GM18951 (cell line): ENCODE data around the gene TANC1.
"Not testable (repeated sequence)": the region's sequence is repeated elsewhere in the genome, so short reads cannot be mapped to it uniquely, and the experiment has no call there.

Experiments used
- POLR2A ChIP-seq: IDR thresholded peaks from 4 replicates; pipeline ENCODE4 v1.6.1; 2011; ENCODE audit warnings: mild to moderate bottlenecking; ENCODE audit not compliant: insufficient read length, insufficient read depth; ENCODE audit errors: extremely low read depth
- in situ Hi-C: fragments of 300-500 bp; cut with MboI; formaldehyde crosslinking; loops from one replicate; pipeline ENCODE4 v1.12.0; 2022; ENCODE audit warnings: low sequenced_read_pairs, mixed read lengths, inconsistent platforms; ENCODE audit not compliant: unreplicated experiment

Gene TANC1

GRCh38 chr2:159138642-159139182 is 170.3 kb downstream of the TANC1 start:
- TF ChIP-seq POLR2A: no peak

GRCh38 chr2:159139216-159139933 is 170.9 kb downstream of the TANC1 start:
- in situ Hi-C loops: no loop called here
- no peak for TF ChIP-seq POLR2A

More at GRCh38 chr2:159138642-159139182, 170.3 kb downstream of the TANC1 start:
- in situ Hi-C loops: no loop called here

GRCh38 chr2:159140070-159140769 is 171.8 kb downstream of the TANC1 start:
- no peak for TF ChIP-seq POLR2A
- in situ Hi-C loops: no loop called here

- in situ Hi-C loops: not testable (repeated sequence)
These were observed 172.4 kb downstream of the TANC1 start for GRCh38 chr2:159140821-159141220.

- in situ Hi-C loops: no loop called here
- no peak for TF ChIP-seq POLR2A
These were observed 176.6 kb downstream of the TANC1 start for GRCh38 chr2:159144776-159145614.

- no peak for TF ChIP-seq POLR2A
- in situ Hi-C loops: no loop called here
These were observed 177.4 kb downstream of the TANC1 start for GRCh38 chr2:159145745-159146354.

GRCh38 chr2:159146996-159147666 is 178.7 kb downstream of the TANC1 start:
- in situ Hi-C loops: no loop called here

GRCh38 chr2:159147690-159148089 is 179.2 kb downstream of the TANC1 start:
- no peak for TF ChIP-seq POLR2A
- in situ Hi-C loops: no loop called here

More at GRCh38 chr2:159146996-159147666, 178.7 kb downstream of the TANC1 start:
- TF ChIP-seq POLR2A: no peak

- no peak for TF ChIP-seq POLR2A
- in situ Hi-C loops: no loop called here
These were observed 180.5 kb downstream of the TANC1 start for GRCh38 chr2:159148901-159149300.

- TF ChIP-seq POLR2A: no peak
- in situ Hi-C loops: no loop called here
These were observed 181.3 kb downstream of the TANC1 start for GRCh38 chr2:159149747-159150146.

GRCh38 chr2:159150280-159150746 is 181.9 kb downstream of the TANC1 start:
- in situ Hi-C loops: no loop called here
- TF ChIP-seq POLR2A: no peak
